Left colon (tissue), 2 donors: Measurements from ENCODE around the gene CCT8L2. TPM values are rescaled to one million over a fixed set of nuclear protein-coding genes. Genes with fewer than 3 reads are reported as not detected.
"Not testable (repeated sequence)": the region's sequence is repeated elsewhere in the genome, so short reads cannot be mapped to it uniquely, and the experiment has no call there.

Source experiments
- ATAC-seq: fragments of 200-7000 bp; cut with Tn5 transposase; one replicate; pipeline ENCODE4 v1.9.1; 2020; ENCODE audit warnings: mild to moderate bottlenecking, moderate library complexity
- DNase-seq, 2 donors: peaks; one replicate each; pipeline ENCODE4 v3.0.0-alpha.2; 2020
- intact Hi-C, 2 donors: fragments of 100-400 bp; cut with DNase I in 1 of 2; cut with micrococcal nuclease in 1 of 2; formaldehyde crosslinking; loops; one replicate each; pipeline versions ENCODE4 v1.11.2 to v1.14.0; 2022; cut with DNase I, micrococcal nuclease
- long read RNA-seq: library from polyadenylated mRNA; unstranded; transcript quantifications from one replicate; pipeline ENCODE4 v2.0.0, GENCODE V29; 2021
- total RNA-seq, 2 donors: library from RNA; stranded (reverse); fragmentation: NEBNext Ultra II Directional; extraction: Animal tissue kit (Norgen Biotek cat#: 25700); gene quantifications; one replicate each; pipeline ENCODE4 v1.2.1, GENCODE V29; 2021
- donor health status: DM: no; HTN: no; CAD: no.
- donor health status: DM: yes; HTN: yes; CAD: no.

CCT8L2 gene, protein sequence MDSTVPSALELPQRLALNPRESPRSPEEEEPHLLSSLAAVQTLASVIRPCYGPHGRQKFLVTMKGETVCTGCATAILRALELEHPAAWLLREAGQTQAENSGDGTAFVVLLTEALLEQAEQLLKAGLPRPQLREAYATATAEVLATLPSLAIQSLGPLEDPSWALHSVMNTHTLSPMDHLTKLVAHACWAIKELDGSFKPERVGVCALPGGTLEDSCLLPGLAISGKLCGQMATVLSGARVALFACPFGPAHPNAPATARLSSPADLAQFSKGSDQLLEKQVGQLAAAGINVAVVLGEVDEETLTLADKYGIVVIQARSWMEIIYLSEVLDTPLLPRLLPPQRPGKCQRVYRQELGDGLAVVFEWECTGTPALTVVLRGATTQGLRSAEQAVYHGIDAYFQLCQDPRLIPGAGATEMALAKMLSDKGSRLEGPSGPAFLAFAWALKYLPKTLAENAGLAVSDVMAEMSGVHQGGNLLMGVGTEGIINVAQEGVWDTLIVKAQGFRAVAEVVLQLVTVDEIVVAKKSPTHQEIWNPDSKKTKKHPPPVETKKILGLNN
- total RNA-seq, result not detected
- long read RNA-seq, result 0 reads

DNA sequence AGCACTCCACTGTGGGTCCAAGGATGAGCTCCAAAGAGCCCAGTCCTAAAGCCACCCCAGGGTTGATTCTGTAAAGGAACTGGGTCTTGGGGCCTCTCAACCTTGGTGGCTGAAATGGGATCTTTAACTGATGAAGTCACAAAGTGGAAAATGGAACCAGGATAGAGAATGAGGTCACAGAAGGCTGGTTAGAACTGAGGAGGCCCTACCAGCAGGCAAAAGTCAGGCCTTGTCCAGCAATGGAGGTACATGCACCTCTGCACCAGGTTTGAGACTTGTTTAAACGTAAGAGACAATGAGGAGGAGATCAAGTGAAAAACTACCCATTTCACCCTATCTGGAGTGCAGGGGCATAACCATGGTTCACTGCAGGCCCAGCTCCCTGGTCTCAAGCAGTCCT is at the start of gene CCT8L2:
Gene CCT8L2 (minus strand): TSS at position 101 of the 400 bp plus-strand sequence. CDS start 260 bp downstream, outside the sequence.
- intact Hi-C loops, result not testable (repeated sequence)

DNA sequence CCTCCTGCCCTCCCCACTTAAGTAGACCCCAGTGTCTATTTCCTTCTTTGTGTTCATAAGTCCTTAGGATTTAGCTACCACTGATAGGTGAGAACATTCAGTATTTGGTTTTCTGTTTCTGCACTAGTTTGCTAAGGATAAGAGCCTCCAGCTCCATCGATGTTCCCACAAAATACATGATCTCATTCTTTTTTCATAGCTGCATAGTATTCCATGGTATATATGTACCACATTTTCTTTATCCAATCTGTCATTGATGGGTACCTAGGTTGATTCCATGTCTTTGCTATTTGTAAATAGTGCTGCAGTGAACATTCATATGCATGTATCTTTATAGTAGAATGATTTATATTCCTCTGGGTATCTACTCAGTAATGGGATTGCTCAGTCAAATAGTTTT is 42.8 kb upstream of the CCT8L2 start:
- DNase-seq, intact Hi-C loops, ATAC-seq: not testable (repeated sequence)

More for the DNA sequence above, at the start of gene CCT8L2:
- ATAC-seq, DNase-seq: not testable (repeated sequence)

DNA sequence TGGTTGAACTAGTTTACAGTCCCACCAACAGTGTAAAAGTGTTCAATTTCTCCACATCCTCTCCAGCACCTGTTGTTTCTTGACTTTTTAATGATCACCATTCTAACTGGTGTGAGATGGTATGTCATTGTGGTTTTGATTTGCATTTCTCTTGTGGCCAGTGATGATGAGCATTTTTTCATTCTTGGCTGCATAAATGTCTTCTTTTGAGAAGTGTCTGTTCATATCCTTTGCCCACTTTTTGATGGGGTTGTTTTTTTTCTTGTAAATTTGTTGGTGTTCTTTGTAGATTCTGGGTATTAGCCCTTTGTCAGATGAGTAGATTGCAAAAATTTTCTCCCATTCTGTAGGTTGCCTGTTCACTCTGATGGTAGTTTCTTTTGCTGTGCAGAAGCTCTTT is 41.5 kb upstream of the CCT8L2 start:
- intact Hi-C loops, DNase-seq, ATAC-seq: not testable (repeated sequence)

DNA sequence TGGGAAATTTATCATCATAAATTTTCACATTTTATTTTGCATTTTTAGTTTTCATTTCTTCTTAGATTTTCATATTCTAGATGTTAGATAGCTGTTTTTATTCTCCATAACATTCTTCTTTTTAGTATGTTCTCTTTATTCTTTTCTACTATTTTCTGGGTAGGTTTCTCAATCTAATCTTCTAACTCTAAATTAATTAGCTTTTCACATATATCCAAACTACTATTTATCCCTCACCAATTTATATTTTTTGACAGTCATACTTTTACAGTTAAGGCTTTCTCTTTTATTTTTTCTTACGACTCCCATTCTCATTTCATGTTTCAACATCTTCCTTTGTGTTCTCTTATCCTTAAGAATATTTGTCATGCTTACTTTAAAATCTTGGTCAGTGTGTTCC is 35.9 kb upstream of the CCT8L2 start:
- intact Hi-C loops, DNase-seq, ATAC-seq: not testable (repeated sequence)

DNA sequence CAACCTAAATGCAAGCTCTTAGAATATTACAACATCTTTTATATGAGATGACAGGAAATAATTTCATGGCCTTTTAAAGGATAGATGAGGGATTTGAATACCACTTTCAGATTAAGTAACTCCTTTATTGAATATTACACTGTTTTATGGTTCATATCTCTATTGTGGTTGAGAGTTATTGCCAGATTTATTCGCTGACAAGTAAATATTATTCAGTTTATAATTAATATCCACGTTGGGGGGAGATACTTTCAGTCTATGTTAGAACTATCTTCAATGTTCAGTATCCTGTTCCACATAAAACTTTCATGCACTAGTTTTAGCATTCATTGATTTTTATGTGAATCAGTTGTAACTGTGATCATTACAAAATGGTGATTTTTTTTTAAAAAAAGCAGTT is 32.4 kb upstream of the CCT8L2 start:
- DNase-seq, intact Hi-C loops, ATAC-seq: not testable (repeated sequence)

DNA sequence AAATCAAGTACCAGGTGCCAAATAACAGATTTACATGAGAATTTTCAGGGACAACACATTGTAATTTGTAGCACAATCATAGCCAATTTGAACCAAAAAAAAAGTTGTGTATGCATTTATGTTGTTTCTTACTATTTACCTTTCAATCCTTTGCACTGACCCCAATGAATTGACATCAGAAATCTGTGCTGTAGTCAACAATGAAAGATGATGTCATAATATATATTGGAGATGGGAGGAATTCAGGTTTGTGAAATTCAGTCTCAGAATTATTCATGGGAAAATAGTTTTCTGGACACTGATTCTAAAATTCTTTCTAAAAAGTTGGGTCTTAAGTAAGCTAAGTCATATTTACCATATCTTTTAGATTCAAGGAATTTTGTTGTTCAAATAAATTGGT is 31.0 kb upstream of the CCT8L2 start:
- intact Hi-C loops, ATAC-seq: not testable (repeated sequence)

DNA sequence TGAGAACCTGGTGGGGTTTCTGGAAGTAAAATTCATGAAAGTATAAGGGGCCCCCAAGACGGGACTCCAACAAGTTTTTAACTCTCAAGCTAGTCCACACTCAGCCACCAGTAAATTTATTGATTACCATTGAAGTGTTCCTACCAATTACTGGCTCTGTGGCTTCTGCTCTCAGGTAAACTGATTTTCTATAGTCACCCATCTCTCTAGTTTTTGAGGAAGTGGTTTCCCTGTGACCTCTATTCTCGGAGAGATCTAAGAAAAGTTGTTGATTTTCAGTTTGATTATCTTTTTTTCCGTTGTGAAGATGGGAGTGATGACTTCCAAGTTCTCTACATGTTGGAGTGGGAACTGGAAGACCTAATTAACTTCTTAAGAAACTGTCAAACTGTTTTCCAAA is 24.9 kb upstream of the CCT8L2 start:
- DNase-seq, intact Hi-C loops, ATAC-seq: not testable (repeated sequence)

More for the DNA sequence above, 31.0 kb upstream of the CCT8L2 start:
- DNase-seq, result not testable (repeated sequence)

DNA sequence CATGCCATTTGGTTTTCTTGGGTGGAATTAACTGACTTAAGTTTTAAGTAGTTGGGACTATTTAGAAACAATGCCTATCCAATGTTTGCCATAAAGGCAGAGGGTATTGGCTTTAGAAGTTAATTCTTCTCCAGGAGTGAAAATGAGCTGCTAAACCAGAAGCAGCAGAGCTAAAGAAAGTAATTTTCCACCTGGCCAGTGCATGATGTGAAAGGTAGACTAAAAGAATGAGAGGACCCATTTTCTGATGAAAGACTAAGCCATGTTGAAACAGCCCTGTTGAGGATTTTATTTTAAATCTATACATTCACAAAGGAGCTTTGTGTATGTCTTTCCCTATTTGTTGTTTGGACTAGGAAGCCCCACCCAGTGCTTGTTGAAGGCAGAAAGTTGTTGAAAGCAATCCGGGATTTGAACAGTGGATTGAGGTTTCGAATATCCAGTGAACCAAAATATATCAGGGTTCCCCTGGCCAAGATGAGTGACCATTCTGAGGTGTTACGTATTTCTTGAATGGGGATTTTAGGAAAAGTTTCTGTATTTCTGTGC is 23.9 kb upstream of the CCT8L2 start:
- intact Hi-C loops, DNase-seq, ATAC-seq: not testable (repeated sequence)

DNA sequence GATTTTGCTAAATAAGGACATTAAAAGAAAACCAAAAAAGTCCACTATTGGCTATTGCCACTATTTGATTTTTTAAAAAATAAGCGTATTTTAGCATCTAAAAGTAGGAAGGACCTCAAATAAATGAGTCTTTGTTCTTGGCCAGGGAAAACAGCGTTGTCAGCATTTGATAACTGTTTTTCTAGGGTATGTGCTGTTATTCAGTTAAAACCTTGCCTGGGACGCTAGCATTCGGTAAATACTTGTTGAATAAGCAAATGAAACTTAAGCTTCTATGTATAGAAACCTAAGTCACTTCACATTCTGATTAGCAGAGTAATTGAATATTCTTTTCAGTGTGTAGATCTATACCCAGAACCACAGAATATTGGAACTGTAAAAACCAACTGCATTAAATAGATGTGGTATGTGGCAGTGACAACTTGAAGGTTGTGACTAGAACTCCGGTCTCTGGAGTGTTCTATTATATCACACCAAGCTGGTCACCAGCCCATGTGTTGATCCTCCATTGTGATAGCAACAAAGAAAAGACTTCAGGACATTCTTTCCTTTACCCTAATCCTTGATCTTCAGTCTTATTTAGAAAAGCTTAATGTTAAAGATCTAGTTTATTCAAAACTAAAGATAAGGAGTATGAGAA is 23.1 kb upstream of the CCT8L2 start:
- ATAC-seq, DNase-seq, intact Hi-C loops: not testable (repeated sequence)

DNA sequence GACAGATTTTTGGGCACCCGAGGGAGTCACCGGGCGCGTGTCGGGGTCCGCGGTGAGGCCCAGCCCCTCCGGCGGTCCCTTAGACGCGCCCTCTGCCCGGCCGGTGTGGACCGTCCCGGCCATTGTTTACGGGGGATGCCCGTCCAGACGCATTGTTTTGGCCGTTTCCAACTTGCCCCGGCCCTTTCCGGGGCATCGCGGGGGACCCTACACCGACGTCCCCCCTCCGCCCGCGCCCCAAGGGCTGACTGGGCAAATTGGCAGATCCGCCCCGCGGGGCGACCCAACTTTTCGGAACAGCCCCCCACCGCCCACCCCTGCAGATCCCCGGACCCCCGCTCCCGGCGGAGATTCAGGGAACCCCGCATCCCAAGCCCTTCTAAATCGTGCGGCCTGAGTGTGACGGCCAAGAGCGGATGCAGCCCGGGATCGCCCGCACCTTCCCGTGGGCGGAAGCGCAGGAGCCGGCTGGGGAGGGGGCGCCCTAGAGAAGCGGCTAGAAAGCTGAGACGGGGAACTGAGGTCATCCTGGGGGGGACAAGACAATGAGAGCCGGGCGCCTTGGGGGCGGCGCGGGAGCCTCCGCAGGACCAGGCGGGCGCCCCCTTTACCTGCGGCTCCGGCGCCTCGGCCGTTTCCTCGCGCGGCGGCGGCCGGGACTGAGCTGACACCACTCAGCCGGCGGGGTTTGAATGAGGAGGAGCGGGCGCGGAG is 17.1 kb upstream of the CCT8L2 start:
- DNase-seq (no peak), ATAC-seq (no peak)
- intact Hi-C loops, result no loop called here

DNA sequence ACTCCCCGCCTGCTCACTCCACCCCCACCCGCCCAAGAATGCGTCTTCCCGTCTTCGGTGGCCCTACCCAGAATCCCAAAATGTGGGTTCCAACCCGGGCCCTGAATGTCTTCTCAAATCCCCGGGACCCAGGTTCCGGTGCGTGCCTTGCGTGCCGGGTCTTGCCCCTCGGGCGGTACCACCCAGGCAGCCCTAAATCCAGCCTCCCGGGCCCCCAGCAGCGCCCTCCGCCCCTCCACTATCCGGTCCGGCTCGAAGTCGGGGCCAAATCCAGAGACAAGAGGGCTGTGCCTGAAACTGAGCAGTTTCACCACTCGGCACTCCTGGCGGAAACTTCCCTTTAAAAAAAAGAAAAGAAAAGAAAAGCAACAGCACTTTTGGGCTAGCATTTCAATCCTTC is 16.3 kb upstream of the CCT8L2 start:
- ATAC-seq (no peak), DNase-seq (no peak)
- intact Hi-C loops, result no loop called here

DNA sequence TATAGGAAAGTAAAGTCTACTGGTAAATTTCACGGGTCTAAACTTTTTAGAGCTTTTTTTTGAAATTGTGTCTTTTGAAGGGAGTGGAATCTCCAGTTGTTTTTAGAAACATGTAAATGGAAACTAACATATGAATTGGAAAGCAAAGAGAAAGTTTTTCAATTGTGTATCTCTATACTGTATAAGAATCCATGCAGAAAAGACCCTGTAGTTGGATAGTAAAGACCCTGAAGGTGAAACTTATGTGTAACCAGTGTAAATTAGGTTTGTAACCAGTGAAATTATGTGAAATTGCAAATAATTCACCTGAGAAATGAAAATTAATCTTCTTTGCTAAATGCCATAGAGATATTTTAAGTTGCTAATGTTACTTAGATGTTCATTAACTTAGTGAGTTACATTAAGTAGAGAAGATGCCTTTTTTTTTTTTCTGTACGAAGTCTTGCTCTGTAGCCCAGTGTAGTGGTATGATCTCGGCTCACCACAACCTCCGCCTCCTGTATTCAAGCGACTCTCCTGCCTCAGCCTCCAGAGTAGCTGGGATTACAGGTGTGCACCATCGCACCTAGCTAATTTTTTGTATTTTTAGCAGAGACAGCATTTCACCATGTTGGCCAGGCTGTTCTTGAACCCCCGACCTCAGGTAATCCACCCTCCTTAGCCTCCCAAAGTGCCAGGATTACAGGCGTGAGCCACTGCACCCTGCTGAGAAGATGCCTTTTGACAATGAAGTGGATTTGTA is 11.8 kb upstream of the CCT8L2 start:
- intact Hi-C loops, DNase-seq, ATAC-seq: not testable (repeated sequence)

DNA sequence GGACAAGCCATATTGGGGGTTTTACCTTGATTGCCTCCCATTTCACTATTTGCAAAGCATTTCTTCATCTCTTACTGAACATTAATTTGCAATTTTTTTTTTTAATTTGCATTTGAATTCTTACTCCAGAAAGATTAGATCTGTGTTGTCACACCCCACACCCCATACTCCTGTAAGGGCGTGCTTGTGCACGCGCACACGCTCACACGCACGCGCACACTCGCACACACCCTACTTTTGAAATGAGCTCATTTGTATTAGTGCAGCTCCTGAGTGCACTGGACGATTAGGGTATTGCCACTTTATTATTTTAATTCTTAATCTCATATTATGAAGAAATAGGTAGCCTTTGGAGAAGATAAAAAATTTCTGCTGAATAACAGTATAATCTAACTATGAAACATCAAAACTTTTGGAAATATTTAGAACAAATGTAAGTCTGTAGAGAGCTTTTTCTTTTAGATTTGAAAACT is 11.2 kb upstream of the CCT8L2 start:
- ATAC-seq, result peak; percentile 32
- DNase-seq, intact Hi-C loops: not testable (repeated sequence)

DNA sequence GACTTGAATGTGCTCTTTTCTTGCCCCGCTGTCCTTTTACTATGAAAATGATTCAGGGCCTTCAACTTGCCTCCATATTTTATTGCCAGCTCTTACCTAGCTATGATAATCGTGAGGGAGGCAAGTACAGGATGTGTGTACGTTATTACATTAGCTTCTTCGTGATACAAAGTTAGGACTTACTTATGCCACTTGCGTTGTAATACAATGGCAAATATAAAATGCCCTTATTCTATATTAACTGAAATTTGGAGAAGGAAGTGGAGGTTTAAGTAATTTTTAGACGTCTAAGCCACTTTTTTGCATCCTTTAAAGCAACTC is 10.8 kb upstream of the CCT8L2 start:
- DNase-seq, result no peak
- no peak for ATAC-seq
- intact Hi-C loops, result no loop called here

DNA sequence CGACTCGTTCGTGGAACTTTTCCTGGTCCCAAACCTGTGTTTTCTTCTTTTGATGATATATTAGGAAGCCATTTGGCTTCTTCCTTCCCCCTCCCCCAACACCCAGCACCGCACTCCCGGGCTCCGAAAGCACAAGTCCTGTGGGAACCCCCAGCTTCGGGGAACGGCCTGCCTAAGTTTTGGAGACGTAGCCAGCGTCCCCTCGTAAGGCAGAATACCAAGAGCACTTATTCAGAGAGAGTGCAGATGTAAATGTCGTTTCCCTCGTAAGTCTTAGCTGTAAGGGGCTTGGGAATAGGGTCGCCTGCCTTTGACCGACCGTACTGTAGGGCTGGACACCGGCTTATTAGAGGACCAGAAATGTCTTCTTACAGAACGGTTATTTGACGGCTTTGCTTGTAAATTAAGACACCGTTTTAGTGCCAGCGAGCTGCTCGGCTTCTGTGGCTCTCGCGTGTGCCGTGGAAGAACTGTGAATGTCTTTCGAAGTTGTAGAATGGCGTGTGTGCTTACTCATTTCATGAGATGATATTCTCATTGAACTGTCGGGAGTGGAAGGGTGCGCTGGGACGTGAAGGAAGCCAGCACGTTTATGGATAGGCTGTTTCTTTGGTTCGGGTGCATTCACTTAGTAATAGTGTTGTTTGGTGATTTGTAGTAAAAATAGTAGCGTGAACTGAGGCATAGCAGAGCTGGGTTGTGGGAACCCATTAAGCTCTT is 10.3 kb upstream of the CCT8L2 start:
- intact Hi-C loops, DNase-seq, ATAC-seq: not testable (repeated sequence)

DNA sequence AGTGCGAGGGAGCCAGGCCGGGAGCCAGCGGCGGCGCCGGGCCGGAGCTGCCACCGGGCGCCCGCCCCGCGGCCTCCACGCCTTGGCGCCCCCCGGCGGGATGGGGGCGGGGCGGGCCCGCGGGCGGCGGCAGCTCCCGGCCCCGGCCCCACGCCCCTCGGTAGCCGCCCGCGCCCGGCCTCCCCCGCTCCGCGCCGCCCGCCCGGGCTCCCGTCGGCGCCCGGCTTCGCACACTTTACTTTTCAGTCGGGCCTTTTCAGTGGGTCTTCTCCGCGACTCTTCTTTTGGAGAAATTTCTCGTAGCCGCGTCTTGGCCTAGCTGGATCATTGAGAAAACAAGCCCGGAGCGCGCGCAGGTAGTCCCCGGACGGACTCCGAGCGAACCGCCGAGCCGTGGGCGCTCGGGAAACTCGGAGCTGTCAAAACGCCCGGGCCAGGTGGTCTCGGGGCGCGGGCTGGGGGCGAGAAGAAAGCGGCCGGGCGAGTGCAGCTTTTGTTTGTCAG is 9.7 kb upstream of the CCT8L2 start:
- intact Hi-C loops, ATAC-seq: not testable (repeated sequence)

More for the DNA sequence above, 9.7 kb upstream of the CCT8L2 start:
- DNase-seq, result not testable (repeated sequence)
